Transverse colon (tissue), 4 donors: Measurements from ENCODE around the gene LMBR1. TPM values are rescaled to one million over a fixed set of nuclear protein-coding genes. Genes with fewer than 3 reads are reported as not detected.

Source experiments
- DNase-seq: peaks from one replicate; pipeline ENCODE4 v3.0.0-alpha.2; 2019
- H3K27ac ChIP-seq, 4 donors: fragments of 200-600 bp; sonication (generic); 2 replicates each; pipeline ENCODE4 v1.5.1; 2016 to 2018; ENCODE audit warnings: inconsistent platforms in 4 of 4
- H3K27me3 ChIP-seq: fragments of 200-600 bp; sonication (generic); 2 replicates; pipeline ENCODE4 v1.5.1; 2017; ENCODE audit warnings: inconsistent platforms
- H3K36me3 ChIP-seq, 4 donors: fragments of 200-600 bp; sonication (generic); 2 replicates each; pipeline ENCODE4 v1.5.1; 2017 to 2019; ENCODE audit warnings: inconsistent platforms in 4 of 4
- H3K4me1 ChIP-seq, 4 donors: fragments of 200-600 bp; sonication (generic); 2 replicates each; pipeline ENCODE4 v1.5.1; 2017 to 2020; ENCODE audit warnings: inconsistent platforms in 4 of 4
- H3K4me3 ChIP-seq, 4 donors: fragments of 200-600 bp; sonication (generic); 1 replicate in 1 of 4; 2 replicates in 3 of 4; pipeline versions ENCODE4 v1.5.1 to v1.6.1; 2017 to 2019; ENCODE audit warnings: inconsistent platforms in 4 of 4
- H3K9me3 ChIP-seq, 2 donors: fragments of 200-600 bp; sonication (generic); 2 replicates each; pipeline ENCODE4 v1.5.1; 2017 to 2019; ENCODE audit warnings: inconsistent platforms in 2 of 2
- CTCF ChIP-seq, 5 experiments: fragments of 200-600 bp in 3 of 5; fragments of 450-650 bp in 2 of 5; sonication (generic) in 3 of 5; IDR thresholded peaks; 1 replicate in 2 of 5; 2 replicates in 3 of 5; pipeline ENCODE4 v1.5.1; 2016 to 2017; ENCODE audit warnings: antibody characterized with exemption in 5 of 5, inconsistent platforms in 3 of 5, mild to moderate bottlenecking in 2 of 5, moderate library complexity in 1 of 5
- EP300 ChIP-seq: sonication (generic); formaldehyde crosslinking; IDR thresholded peaks from one replicate; pipeline ENCODE4 v1.6.1; 2017; ENCODE audit warnings: antibody characterized with exemption, low read depth
- POLR2A ChIP-seq: fragments of 450-650 bp; IDR thresholded peaks from one replicate; pipeline ENCODE4 v1.6.1; 2016; ENCODE audit warnings: antibody characterized with exemption, mild to moderate bottlenecking, moderate library complexity
- POLR2AphosphoS5 ChIP-seq, 3 donors: sonication (generic); formaldehyde crosslinking; IDR thresholded peaks; one replicate each; pipeline ENCODE4 v1.6.1; 2016; ENCODE audit warnings: antibody characterized with exemption in 3 of 3
- WGBS, 2 donors: methylation state at CpG; one replicate each; pipeline ENCODE4 v1.1.5; 2018; ENCODE audit warnings: low coverage in 1 of 2; 5-methylcytosine and 5-hydroxymethylcytosine counted together
- in situ Hi-C, 4 donors: fragments of 200-750 bp; cut with MboI; loops; one replicate each; pipeline versions ENCODE4 v1.15.0 to v1.15.1; 2017; ENCODE audit warnings: low sequenced_read_pairs in 3 of 4, low pct_ligation_motif_present in 1 of 4, low pct_unique_long_range_greater_than_20kb in 1 of 4
- intact Hi-C: fragments of 100-400 bp; cut with DNase I; formaldehyde crosslinking; loops from one replicate; pipeline ENCODE4 v1.15.1; 2023; ENCODE audit warnings: low total_unique reads
- total RNA-seq, 4 donors: library from RNA; depleted of rRNA; stranded (reverse); fragments of >200 nt; gene quantifications; one replicate each; pipeline ENCODE4 v1.1.0, GENCODE V29; 2016

The LMBR1 gene
- total RNA-seq, 4 donors from 2014 or later, result 16.7 to 78.1 (median 67.4) TPM

DNA sequence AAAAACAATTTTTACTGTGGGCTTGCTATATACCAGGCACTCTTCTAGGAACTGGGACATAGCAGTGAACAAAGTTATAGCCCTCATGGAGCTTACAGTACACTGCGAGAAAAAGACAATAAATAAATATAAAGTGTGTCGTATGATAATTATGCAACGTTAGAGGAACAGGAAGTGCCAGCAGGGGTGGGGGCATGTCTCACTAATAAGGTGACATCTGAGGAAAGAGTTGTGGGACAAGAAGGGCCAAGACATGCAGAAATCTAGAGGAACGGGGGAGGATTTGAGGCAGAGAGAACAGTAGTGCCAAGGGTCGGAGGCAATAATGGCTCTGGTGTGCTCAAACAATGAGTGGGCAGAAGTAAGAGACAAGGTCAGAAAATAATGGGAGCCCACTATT is 52.8 kb downstream of the LMBR1 start:
- DNase-seq, result no peak
- WGBS, 2 donors, result 72 to 81% methylated on average over 5 of the region's 5 CpGs
- no peaks in the 10 kb centered on the region for H3K4me1 ChIP-seq
- no peaks in the 10 kb centered on the region for H3K36me3 ChIP-seq
- no peaks in the 10 kb centered on the region for H3K27me3 ChIP-seq
- no peak overlapping the region for H3K27ac ChIP-seq
- no peak overlapping the region for H3K4me3 ChIP-seq
- no peaks in the 10 kb centered on the region for H3K9me3 ChIP-seq
- TF ChIP-seq POLR2A (no peak), CTCF (IDR thresholded peaks at IDR 0.05) (no peak), EP300 (no peak), POLR2AphosphoS5 (IDR thresholded peaks at IDR 0.05) (no peak)
- in situ Hi-C loops (no loop called here), intact Hi-C loops (no loop called here)

DNA sequence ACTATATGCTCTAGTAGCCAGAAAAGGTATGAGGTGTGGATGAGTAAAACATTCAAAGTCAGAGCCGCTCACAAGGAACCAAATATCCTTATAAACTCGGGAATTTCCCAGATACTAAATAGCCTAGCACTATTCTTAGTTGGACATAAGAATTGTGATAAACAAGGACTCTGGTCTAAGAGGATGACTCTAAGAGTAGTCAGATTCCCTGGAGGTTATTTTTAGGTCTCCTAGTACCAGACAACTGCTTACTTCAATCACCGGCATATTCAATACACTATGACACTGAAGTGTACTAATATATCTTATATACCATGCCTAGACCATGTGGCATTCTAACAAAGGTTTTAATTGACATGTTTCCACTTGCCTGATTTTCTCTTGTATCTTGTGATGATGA is 56.5 kb downstream of the LMBR1 start:
- TF ChIP-seq POLR2A, result no peak
- TF ChIP-seq POLR2AphosphoS5 (IDR thresholded peaks at IDR 0.05), result no peak
- TF ChIP-seq CTCF (IDR thresholded peaks at IDR 0.05), result no peak
- TF ChIP-seq EP300, result no peak

GRCh38 chr7:156834462-156834861 is 58.5 kb downstream of the LMBR1 start:
- Histone ChIP-seq H3K27me3 (no peaks in the 10 kb centered on the region), H3K4me3 (no peak overlapping the region), H3K36me3 (peaks cover 0 to 6% (median 2%) of the 10 kb centered on the region in 4 donors), H3K9me3 (no peaks in the 10 kb centered on the region), H3K27ac (no peak overlapping the region), H3K4me1 (no peaks in the 10 kb centered on the region)
- WGBS, 2 donors, result 87 to 95% methylated on average over 3 of the region's 3 CpGs
- in situ Hi-C loops, result no loop called here
- no peak for DNase-seq
- intact Hi-C loops, result no loop called here
- TF ChIP-seq POLR2AphosphoS5 (IDR thresholded peaks at IDR 0.05) (no peak), EP300 (no peak), POLR2A (no peak), CTCF (IDR thresholded peaks at IDR 0.05) (no peak)

More for the DNA sequence above, 56.5 kb downstream of the LMBR1 start:
- Histone ChIP-seq H3K4me1 (no peaks in the 10 kb centered on the region), H3K9me3 (no peaks in the 10 kb centered on the region), H3K36me3 (peaks cover 0 to 6% (median 2%) of the 10 kb centered on the region in 4 donors), H3K27ac (no peak overlapping the region), H3K27me3 (no peaks in the 10 kb centered on the region), H3K4me3 (no peak overlapping the region)
- 77 to 85% methylated on average over 3 of the region's 3 CpGs for WGBS, 2 donors
- intact Hi-C loops, result no loop called here
- DNase-seq, result no peak
- in situ Hi-C loops, result no loop called here

- Histone ChIP-seq H3K36me3 (peaks cover 0 to 6% (median 2%) of the 10 kb centered on the region in 4 donors), H3K4me1 (no peaks in the 10 kb centered on the region), H3K4me3 (no peak overlapping the region), H3K27me3 (no peaks in the 10 kb centered on the region), H3K9me3 (no peaks in the 10 kb centered on the region), H3K27ac (no peak overlapping the region)
- intact Hi-C loops (no loop called here), in situ Hi-C loops (no loop called here)
- no peak for DNase-seq
- WGBS, 2 donors, result 83 to 97% methylated on average over 1 to 4 of the region's 4 CpGs
- TF ChIP-seq POLR2A (no peak), EP300 (no peak), CTCF (IDR thresholded peaks at IDR 0.05) (no peak), POLR2AphosphoS5 (IDR thresholded peaks at IDR 0.05) (no peak)
Measured at GRCh38 chr7:156833312-156833711, 59.7 kb downstream of the LMBR1 start.
